Suprapubic skin (tissue), 3 donors: Measurements from ENCODE around the gene ZNF638.

ENCODE experiments used
- CTCF ChIP-seq, 2 donors: fragments of 200-600 bp in 1 of 2; fragments of 450-650 bp in 1 of 2; sonication (generic) in 1 of 2; IDR thresholded peaks; one replicate each; pipeline ENCODE4 v1.5.1; 2016 to 2019; ENCODE audit warnings: antibody characterized with exemption in 2 of 2, mild to moderate bottlenecking in 1 of 2, moderate library complexity in 1 of 2
- POLR2AphosphoS5 ChIP-seq, 3 donors: sonication (generic); formaldehyde crosslinking; IDR thresholded peaks; one replicate each; pipeline ENCODE4 v1.6.1; 2017; ENCODE audit warnings: antibody characterized with exemption in 3 of 3

- no peak for TF ChIP-seq CTCF (IDR thresholded peaks at IDR 0.05)
- TF ChIP-seq POLR2AphosphoS5 (IDR thresholded peaks at IDR 0.05), result no peak
These were observed 152.8 kb downstream of the ZNF638 start for GRCh38 chr2:71484354-71484753.
